GM19452 (cell line): ENCODE data around the gene CRB3.
"Not testable (repeated sequence)": the region's sequence is repeated elsewhere in the genome, so short reads cannot be mapped to it uniquely, and the experiment has no call there.

ENCODE experiments used
- ATAC-seq: cut with Tn5 transposase; IDR thresholded peaks from one replicate; pipeline ENCODE4 v1.9.1; 2021; ENCODE audit not compliant: unreplicated experiment

The CRB3 gene

GRCh38 chr19:6490134-6490533 is 26.1 kb downstream of the CRB3 start:
- no peak for ATAC-seq

- ATAC-seq = no peak
These were observed 27.9 kb downstream of the CRB3 start for GRCh38 chr19:6491802-6492592.

GRCh38 chr19:6494438-6495036 is 30.5 kb downstream of the CRB3 start:
- no peak for ATAC-seq

- ATAC-seq = no peak
These were observed 31.9 kb downstream of the CRB3 start for GRCh38 chr19:6495947-6496346.

- no peak for ATAC-seq
These were observed 34.4 kb downstream of the CRB3 start for GRCh38 chr19:6498294-6499036.

GRCh38 chr19:6499052-6499790 is 35.1 kb downstream of the CRB3 start:
- no peak for ATAC-seq

GRCh38 chr19:6500837-6501739 is 37.0 kb downstream of the CRB3 start:
- ATAC-seq = no peak

GRCh38 chr19:6501740-6502648 is 37.9 kb downstream of the CRB3 start, which contains the start of gene TUBB4A:
TSS of gene TUBB4A (minus strand) at chr19:6502309. CDS start at chr19:6502212, 97 bp downstream.
- no peak for ATAC-seq

GRCh38 chr19:6503407-6504201 is 39.5 kb downstream of the CRB3 start:
- no peak for ATAC-seq

GRCh38 chr19:6508028-6508771 is 44.1 kb downstream of the CRB3 start:
- ATAC-seq = not testable (repeated sequence)

- ATAC-seq = no peak
These were observed 45.3 kb downstream of the CRB3 start for GRCh38 chr19:6509118-6509971.

GRCh38 chr19:6510618-6511017 is 46.5 kb downstream of the CRB3 start:
- no peak for ATAC-seq

- ATAC-seq = no peak
These were observed 50.0 kb downstream of the CRB3 start for GRCh38 chr19:6514089-6514488.

- ATAC-seq = no peak
These were observed 51.0 kb downstream of the CRB3 start for GRCh38 chr19:6514926-6515544.

- ATAC-seq = peak; percentile 39
These were observed 52.1 kb downstream of the CRB3 start for GRCh38 chr19:6516018-6516658.
